ENCODE data around the gene PRM1.

PRM1 gene

GRCh38 chr16:11251525-11252481 lies 29.3 kb downstream of the PRM1 start:
- TF ChIP-seq CTCF (IDR thresholded peaks at IDR 0.05; ENCODE audit: low read depth, low read length, missing control alignments): no peak
- no peak overlapping the region; the same call in 1 of the 2 replicates for H3K4me3 ChIP-seq (ENCODE audit: low read depth, low read length)
- no peak for DNase-seq (ENCODE audit: low read depth)

DNA sequence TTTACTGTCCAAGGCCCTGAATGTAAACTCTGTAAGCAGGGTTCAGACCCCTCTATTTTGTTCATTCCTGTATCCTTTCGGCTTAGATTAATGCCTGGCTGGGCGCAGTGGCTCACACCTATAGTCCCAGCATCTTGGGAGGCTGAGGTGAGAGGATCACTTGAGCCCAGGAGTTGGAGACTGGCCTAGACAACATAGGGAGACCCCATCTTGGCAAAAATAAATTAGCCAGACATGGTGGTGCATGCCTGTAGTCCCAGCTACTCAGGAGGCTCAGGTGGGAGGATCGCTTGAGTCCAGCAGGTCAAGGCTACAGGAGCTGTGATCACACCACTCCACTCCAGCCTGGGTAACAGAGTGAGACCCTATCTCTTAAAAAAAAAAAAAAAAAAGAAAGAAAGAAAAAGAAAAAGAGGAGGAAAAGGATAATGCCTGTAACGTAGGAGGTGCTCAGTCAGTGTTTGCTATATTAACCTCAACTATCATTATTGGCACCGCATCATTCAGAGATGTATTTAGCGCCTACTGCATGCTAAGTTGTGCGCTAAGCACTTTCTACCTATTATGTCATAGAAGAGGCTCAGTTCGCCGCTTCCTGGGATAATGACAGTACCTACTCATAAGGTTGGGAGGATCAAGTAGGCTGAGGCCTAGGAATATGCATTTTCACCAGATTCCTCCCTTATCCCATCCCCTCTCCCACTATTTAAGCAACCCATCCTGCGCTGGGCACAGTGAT lies 30.2 kb downstream of the PRM1 start:
- TF ChIP-seq CTCF (IDR thresholded peaks at IDR 0.05; ENCODE audit: low read depth, low read length, missing control alignments): no peak
- DNase-seq (ENCODE audit: low read depth): no peak
- H3K4me3 ChIP-seq (ENCODE audit: low read depth, low read length): no peak overlapping the region

GRCh38 chr16:11250091-11250785 lies 30.9 kb downstream of the PRM1 start:
- TF ChIP-seq CTCF (IDR thresholded peaks at IDR 0.05; ENCODE audit: low read depth, low read length, missing control alignments): no peak
- DNase-seq (ENCODE audit: low read depth): no peak
- no peak overlapping the region for H3K4me3 ChIP-seq (ENCODE audit: low read depth, low read length)

DNA sequence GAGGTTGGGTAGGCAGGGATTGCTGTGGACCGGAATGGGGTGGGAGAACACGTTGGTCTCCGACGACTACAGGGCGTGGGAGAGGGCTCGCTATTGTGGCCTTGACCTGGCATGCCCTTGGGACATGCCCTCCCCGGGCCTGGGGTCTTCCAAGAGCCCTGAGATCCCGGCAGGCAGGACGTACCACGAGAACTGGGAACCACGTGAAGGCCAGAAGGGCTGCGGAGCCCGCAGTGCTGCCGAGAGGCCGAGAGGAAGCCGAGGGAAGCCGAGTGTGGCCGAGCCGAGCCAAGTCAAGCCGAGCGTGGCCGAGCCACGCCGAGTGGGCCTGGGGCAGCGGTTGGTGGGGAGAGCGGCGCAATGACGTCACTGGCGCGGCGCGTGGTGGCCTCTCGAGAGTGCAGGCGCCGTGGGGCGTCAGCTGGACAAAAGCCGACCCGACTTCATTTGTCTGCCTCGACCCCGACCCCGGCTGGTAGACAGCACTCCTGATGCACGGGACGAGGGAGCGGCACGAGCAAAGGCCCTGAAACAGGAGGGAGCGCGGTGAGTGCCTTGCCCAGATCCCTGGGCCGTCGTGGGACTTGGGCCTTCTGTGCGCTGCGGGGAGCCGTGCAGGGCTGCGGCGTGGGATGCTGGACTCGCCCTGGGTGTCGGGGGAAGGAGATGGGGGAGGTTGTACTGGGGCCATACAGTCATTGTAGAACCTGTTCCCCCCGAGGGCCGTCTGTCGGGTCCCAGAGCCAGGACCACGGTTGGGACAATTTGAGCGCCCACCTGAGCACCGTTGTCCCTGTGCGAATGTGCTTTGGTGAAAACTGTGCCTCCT lies 31.7 kb downstream of the PRM1 start:
- DNase-seq (ENCODE audit: low read depth): no peak
- TF ChIP-seq CTCF (IDR thresholded peaks at IDR 0.05; ENCODE audit: low read depth, low read length, missing control alignments): no peak

DNA sequence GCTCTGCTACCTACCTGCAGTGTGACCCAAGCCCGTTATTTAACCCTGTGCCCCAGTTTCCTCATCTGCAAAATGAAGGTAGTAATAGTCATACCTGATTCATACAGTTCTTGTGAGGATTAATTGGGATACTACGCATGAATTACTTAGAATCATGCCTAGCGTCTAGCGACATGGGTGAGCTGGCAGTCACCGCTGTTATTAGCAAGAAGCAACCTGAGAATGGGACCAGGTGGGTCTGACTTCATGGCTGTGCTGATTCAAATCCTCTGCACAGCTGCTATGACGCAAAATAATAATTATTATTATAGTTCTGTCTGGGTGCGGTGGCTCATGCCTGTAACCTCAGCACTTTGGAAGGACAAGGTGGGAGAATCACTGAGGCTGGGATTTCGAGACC lies 33.0 kb downstream of the PRM1 start:
- no peak for TF ChIP-seq CTCF (IDR thresholded peaks at IDR 0.05; ENCODE audit: low read depth, low read length, missing control alignments)
- DNase-seq (ENCODE audit: low read depth): no peak

More for the DNA sequence above, 31.7 kb downstream of the PRM1 start:
- no peak overlapping the region for H3K4me3 ChIP-seq (ENCODE audit: low read depth, low read length)

DNA sequence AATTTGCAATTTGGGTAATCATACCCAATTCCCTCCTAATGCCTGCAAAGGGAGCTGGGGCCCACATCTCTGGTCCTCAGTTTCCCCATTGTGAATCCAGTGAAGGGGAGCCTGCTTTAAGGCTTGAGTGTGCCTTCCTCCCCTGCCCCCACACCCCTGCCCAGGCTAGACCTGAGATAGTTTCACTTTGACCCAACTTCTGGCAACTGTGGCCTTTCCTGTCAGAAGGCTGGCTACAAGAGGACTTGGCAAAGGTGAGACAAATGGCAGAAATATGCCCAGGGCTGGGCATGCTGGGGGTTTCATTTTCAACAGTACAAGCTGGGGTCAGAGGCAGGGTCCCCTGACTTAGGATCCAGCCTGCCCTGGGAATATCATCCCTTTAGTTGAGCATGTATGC lies 35.1 kb downstream of the PRM1 start:
- no peak for TF ChIP-seq CTCF (IDR thresholded peaks at IDR 0.05; ENCODE audit: low read depth, low read length, missing control alignments)
- DNase-seq (ENCODE audit: low read depth): no peak

More for the DNA sequence above, 33.0 kb downstream of the PRM1 start:
- H3K4me3 ChIP-seq (ENCODE audit: low read depth, low read length): no peak overlapping the region

More for the DNA sequence above, 35.1 kb downstream of the PRM1 start:
- no peak overlapping the region for H3K4me3 ChIP-seq (ENCODE audit: low read depth, low read length)
